Measurements from ENCODE around the gene BSG.
A peak's percentile ranks its signal among the peaks of the same experiment; 100 is the strongest.

The BSG gene

DNA sequence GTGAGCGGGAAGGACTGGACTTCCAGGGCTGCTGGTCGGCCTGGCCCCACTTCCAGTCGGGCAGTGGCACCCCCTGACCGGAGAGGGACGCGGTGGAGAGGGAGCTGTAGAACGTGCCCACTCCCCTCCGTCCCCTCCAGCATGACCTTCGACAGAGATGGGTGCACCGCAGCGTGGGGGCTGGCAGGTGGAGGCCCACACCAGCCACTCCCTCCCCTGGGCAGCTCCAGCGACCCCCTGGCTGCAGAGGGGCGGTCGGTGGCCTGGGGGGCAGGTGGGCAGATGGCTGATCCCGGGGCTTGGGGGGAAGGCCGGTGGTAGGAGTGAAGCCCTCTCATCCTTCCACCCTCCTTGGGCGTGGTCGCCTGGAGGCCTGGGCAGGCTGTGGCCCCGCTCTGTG lies 19.7 kb downstream of the BSG start:
- TF ChIP-seq, protein P1, sequence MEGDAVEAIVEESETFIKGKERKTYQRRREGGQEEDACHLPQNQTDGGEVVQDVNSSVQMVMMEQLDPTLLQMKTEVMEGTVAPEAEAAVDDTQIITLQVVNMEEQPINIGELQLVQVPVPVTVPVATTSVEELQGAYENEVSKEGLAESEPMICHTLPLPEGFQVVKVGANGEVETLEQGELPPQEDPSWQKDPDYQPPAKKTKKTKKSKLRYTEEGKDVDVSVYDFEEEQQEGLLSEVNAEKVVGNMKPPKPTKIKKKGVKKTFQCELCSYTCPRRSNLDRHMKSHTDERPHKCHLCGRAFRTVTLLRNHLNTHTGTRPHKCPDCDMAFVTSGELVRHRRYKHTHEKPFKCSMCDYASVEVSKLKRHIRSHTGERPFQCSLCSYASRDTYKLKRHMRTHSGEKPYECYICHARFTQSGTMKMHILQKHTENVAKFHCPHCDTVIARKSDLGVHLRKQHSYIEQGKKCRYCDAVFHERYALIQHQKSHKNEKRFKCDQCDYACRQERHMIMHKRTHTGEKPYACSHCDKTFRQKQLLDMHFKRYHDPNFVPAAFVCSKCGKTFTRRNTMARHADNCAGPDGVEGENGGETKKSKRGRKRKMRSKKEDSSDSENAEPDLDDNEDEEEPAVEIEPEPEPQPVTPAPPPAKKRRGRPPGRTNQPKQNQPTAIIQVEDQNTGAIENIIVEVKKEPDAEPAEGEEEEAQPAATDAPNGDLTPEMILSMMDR (IDR thresholded peaks at IDR 0.05; ENCODE audit: insufficient read depth, missing control alignments), result no peak
- DNase-seq (ENCODE audit: insufficient read length, low spot score) (no peak), FAIRE-seq (no peak)

DNA sequence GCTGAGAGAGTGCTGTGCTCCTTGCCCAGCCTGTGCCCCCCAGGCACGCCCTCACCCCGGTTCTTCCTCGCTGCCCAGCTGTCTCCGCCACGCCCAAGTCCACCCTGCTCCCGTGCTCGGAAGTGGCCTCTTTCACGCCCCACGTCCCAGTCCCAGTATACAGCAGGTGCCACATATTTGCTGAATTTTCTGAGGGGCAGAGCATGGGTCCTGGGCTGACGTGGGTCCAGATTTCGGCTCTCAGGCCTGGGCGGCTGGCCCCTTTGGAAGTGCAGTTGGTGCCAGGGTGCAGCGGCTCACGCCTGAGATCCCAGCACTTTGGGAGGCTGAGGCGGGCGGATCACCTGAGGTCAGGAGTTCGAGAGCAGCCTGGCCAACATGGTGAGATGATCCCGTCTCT lies 20.7 kb downstream of the BSG start:
- FAIRE-seq (no peak), DNase-seq (ENCODE audit: insufficient read length, low spot score) (no peak)
- TF ChIP-seq, protein P1 (IDR thresholded peaks at IDR 0.05; ENCODE audit: insufficient read depth, missing control alignments), result no peak

DNA sequence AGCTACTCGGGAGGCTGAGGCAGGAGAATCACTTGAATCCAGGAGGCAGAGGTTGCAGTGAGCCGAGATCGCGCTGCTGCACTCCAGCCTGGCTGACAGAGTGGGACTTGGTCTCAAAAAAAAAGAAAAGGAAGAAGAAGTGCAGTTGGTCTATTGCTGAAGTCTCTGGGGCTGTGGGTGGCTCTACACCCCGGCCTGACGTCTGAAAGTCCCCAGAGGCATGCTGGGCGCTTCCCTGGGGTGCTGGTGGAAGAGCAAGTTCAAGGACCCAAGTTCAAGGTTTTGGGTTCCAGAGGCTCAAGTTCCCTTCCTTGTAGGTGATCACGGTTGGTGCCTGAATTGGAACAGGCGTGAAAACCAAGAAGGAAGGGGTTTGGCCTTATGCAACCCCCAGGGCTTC lies 21.1 kb downstream of the BSG start:
- TF ChIP-seq, protein P1 (IDR thresholded peaks at IDR 0.05; ENCODE audit: insufficient read depth, missing control alignments), result no peak
- no peak for FAIRE-seq

DNA sequence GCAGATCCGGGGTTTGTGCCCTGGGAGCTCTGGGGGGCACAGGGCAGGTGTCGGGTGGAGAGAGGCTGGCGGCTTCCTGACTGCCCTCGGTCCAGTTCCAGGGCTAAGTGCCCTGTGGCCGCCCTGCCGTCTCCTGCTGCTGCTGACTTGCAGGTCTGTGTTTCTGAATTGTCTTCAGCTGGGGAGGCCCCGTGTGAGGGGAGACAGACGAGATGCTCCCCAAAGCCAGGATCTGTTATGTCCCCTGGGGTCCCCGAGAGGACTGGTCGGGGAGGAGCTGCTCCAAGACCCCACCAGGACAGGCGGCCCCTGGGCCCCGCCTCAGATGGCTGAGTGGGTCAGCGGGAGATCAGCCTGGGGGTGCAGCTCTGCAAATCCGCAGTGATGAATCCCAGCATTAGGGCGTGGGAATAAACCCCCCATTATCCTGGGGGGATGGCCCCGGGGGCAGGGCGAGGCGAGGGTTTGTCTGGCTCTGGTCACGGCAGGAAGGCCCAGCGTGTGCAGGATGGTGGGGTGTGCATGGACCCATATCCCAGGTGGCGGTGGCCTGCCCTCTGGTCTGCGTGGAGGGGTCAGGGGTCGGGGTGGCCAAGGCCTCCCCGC lies 22.0 kb downstream of the BSG start:
- TF ChIP-seq, protein P1 (IDR thresholded peaks at IDR 0.05; ENCODE audit: insufficient read depth, missing control alignments), result no peak
- no peak for FAIRE-seq

More for the DNA sequence above, 21.1 kb downstream of the BSG start:
- DNase-seq (ENCODE audit: insufficient read length, low spot score), result no peak

DNA sequence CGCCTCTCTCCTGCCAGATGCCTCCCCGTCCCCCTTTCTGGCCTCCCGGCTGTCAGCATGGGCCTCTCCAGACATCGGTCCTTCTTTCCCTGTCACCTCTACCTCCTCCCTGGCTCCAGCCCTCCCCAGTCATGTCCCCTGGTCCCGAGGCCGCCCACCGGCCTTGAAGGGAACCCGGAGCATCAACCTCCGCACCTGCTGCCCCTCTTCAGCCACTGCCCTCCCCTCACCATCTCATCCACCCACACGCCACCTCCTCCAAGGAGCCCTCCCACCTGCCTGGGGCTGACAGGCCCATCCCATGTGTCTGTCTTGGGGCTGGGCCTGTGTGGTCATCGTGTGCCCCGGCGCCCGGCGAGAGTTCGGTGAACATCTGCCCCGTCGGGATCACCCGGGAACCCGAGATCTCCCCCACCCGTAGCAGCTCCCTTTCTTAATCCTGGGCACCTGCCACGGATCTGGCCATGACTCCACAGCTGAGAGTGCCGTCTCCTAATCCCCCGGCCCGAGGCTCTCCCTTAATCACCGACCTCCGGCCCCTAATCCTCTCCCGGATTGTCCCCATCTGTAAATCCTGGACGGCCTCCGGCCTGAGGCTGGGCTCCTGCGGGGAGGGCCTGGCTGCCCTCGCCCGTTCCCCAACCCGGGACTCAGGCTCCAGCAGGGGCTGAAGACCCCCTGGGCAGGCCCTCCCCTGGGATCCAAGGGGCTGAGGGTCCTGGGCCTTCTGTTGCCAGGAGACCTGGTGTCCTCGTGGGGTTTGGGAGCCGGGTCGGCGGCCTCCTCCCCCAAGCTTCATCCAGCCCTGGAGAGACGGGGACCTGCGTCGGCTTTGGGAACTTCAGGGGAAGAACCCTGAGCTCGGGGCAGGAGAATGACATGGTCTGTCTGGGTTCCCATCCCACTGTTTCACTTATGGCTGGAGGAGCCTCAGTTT lies 23.2 kb downstream of the BSG start:
- no peak for FAIRE-seq
- DNase-seq (ENCODE audit: insufficient read length, low spot score), result peak; percentile 98
- TF ChIP-seq, protein P1 (IDR thresholded peaks at IDR 0.05; ENCODE audit: insufficient read depth, missing control alignments), result no peak

More for the DNA sequence above, 22.0 kb downstream of the BSG start:
- DNase-seq (ENCODE audit: insufficient read length, low spot score), result no peak

DNA sequence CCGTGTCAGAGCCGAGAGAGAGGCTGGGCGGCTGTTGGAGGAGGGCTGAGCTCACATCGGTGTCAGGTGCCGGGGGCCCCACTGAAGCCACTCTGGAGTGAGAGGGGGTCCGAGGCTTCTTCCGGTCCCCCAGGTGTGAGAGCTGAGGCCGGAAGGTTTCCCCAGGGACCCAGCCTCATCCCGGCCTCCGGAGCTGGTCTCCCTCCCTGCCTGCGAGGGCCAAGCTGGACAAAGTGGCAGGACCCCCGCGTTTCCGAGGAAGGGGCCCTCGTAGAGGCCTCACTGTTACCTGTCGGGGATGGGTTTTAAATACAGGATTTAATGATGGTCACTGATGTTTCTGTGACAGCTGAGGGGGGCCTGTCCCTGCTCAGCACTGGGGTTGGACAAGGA lies 23.9 kb downstream of the BSG start:
- TF ChIP-seq, protein P1 (IDR thresholded peaks at IDR 0.05; ENCODE audit: insufficient read depth, missing control alignments), result no peak
- FAIRE-seq (no peak), DNase-seq (ENCODE audit: insufficient read length, low spot score) (no peak)

Data from D721Med (cell line).